ENCODE measurements around the gene SIDT2. TPM values are rescaled to one million over a fixed set of nuclear protein-coding genes. Genes with fewer than 3 reads are reported as not detected.
A peak's percentile ranks its signal among the peaks of the same experiment; 100 is the strongest.

Gene SIDT2
- total and polyA plus RNA-seq, 2 of the 4 experiments (the other 2 are of a cell fraction) = 7.3 to 30.3 TPM

- peak overlapping the region; percentile 90 for H3K9ac ChIP-seq (ENCODE audit: low read depth, low read length)
- H4K8ac ChIP-seq (ENCODE audit: low read depth in 2 of 2, low read length in 2 of 2) = peak overlapping the region; percentile 95 to 99
- no peak overlapping the region for H3K4me2 ChIP-seq (ENCODE audit: low read depth, low read length)
- no peaks in the 10 kb centered on the region for H3K9me3 ChIP-seq (ENCODE audit: control insufficient read depth, insufficient read depth, low read length)
- peaks cover 44% of the 10 kb centered on the region for H3K36me3 ChIP-seq (ENCODE audit: control insufficient read depth, insufficient read depth, low read length)
- peak overlapping the region; percentile 96 for H2BK20ac ChIP-seq (ENCODE audit: low read depth, low read length)
- H3K27me3 ChIP-seq (ENCODE audit: control insufficient read depth, insufficient read depth, low read length) = no peaks in the 10 kb centered on the region
- H3K14ac ChIP-seq (replicated peaks; ENCODE audit: low read depth, low read length) = peak overlapping the region; percentile 98
- H2BK5ac ChIP-seq (ENCODE audit: low read depth, low read length, poor library complexity, severe bottlenecking) = peak overlapping the region; percentile 99
- peak overlapping the region; percentile 100 for H2AK5ac ChIP-seq (ENCODE audit: low read depth, low read length)
- no peak overlapping the region for H2AFZ ChIP-seq (replicated peaks; ENCODE audit: low read length, poor library complexity)
- no TSS peak for BruUV-seq (replicated peaks)
- peak overlapping the region; percentile 100 for H3K27ac ChIP-seq (ENCODE audit: insufficient read depth, low read length)
- TF ChIP-seq MXI1 (IDR thresholded peaks at IDR 0.05; ENCODE audit: borderline replicate concordance, low read depth, low read length) (no peak), RCOR1 (IDR thresholded peaks at IDR 0.05; ENCODE audit: insufficient replicate concordance, low read length) (no peak), POLR2A (IDR thresholded peaks at IDR 0.05; ENCODE audit: low read depth, low read length) (no peak), RFX5 (IDR thresholded peaks at IDR 0.05; ENCODE audit: low read depth, low read length) (no peak), CHD1 (IDR thresholded peaks at IDR 0.05; ENCODE audit: low read depth, low read length) (no peak), MAZ (IDR thresholded peaks at IDR 0.05; ENCODE audit: borderline replicate concordance, low read depth, low read length) (no peak), CTCF (conservative IDR thresholded peaks at IDR 0.05; ENCODE audit: low read depth, low read length) (no peak), BHLHE40 (IDR thresholded peaks at IDR 0.05; ENCODE audit: low read depth, low read length) (no peak), RAD21 (IDR thresholded peaks at IDR 0.05; ENCODE audit: low read length) (no peak), CEBPB (IDR thresholded peaks at IDR 0.05; ENCODE audit: low read depth, low read length) (no peak), FOS (IDR thresholded peaks at IDR 0.05; ENCODE audit: low read depth, low read length) (no peak), NFE2L2 (IDR thresholded peaks at IDR 0.05; ENCODE audit: low read depth, low read length) (no peak), SMC3 (IDR thresholded peaks at IDR 0.05; ENCODE audit: low read depth, low read length) (no peak), MAFK (IDR thresholded peaks at IDR 0.05; ENCODE audit: low read depth, low read length) (no peak), ELK1 (IDR thresholded peaks at IDR 0.05; ENCODE audit: borderline replicate concordance, low read depth, low read length) (no peak), USF2 (IDR thresholded peaks at IDR 0.05; ENCODE audit: low read depth, low read length) (no peak)
- peak overlapping the region; percentile 98 for H3K56ac ChIP-seq (ENCODE audit: extremely low read depth, insufficient read depth, low read length)
- in situ Hi-C loops (cut with MboI; ENCODE audit: low sequenced_read_pairs) (no loop called here), intact Hi-C loops (cut with micrococcal nuclease) (no loop called here), dilution Hi-C loops (cut with HindIII; ENCODE audit: low sequenced_read_pairs, unreplicated experiment) (no loop called here)
- no peak overlapping the region for H3K4me3 ChIP-seq (ENCODE audit: insufficient read depth, low read depth, low read length)
- H3K23ac ChIP-seq (ENCODE audit: low read depth, low read length) = peak overlapping the region; percentile 98
- ATAC-seq (ENCODE audit: low read depth) (no peak), DNase-seq (no peak)
- no peaks in the 10 kb centered on the region for H4K20me1 ChIP-seq (ENCODE audit: insufficient read depth, low read length)
- H2AK9ac ChIP-seq (replicated peaks; ENCODE audit: low read depth, low read length, poor library complexity) = peak overlapping the region; percentile 37
- 95% methylated on average over 7 of the region's 9 CpGs; no CpG with 5 or more reads in 1 of the 2 experiments for WGBS, 2 experiments (ENCODE audit: extremely low coverage in 2 of 2, insufficient read length in 1 of 2)
- peak overlapping the region; percentile 97 for H2BK120ac ChIP-seq (ENCODE audit: low read depth, low read length)
- H4K91ac ChIP-seq (ENCODE audit: insufficient read depth, low read depth, low read length) = peak overlapping the region; percentile 99
- CTCF ChIA-PET = interaction anchor here (2.0 kb wide), 1 partner anchor 8 kb away, joined by 6 read pairs; no protein-coding TSS in a partner anchor
- peak overlapping the region; percentile 100 for H2BK15ac ChIP-seq (ENCODE audit: low read depth, low read length)
- H3K4ac ChIP-seq (ENCODE audit: low read depth, low read length) = peak overlapping the region; percentile 99
- H3K18ac ChIP-seq (ENCODE audit: low read depth, low read length) = peak overlapping the region; percentile 98
- POLR2A ChIA-PET (ENCODE audit: unreplicated experiment) = interaction anchor here (1.2 kb wide), 1 partner anchor 8 kb away, joined by 6 read pairs; no protein-coding TSS in a partner anchor
- H4K5ac ChIP-seq (ENCODE audit: low read depth, low read length) = peak overlapping the region; percentile 100
- H3K9me1 ChIP-seq (ENCODE audit: insufficient read depth, low read length) = peaks cover 28% of the 10 kb centered on the region
- peaks cover 18 to 58% of the 10 kb centered on the region in 2 experiments; a peak in 3 of 4 replicates for H3K79me1 ChIP-seq (ENCODE audit: low read depth in 1 of 2, low read length in 2 of 2)
- H3K4me1 ChIP-seq (ENCODE audit: control insufficient read depth, insufficient read depth, low read length) = peaks cover 40% of the 10 kb centered on the region
Observed at GRCh38 chr11:117219001-117219400, 40.5 kb downstream of the SIDT2 start.
